Tibial nerve (tissue), 4 donors: ENCODE results near the gene SV2A.
A peak's percentile ranks its signal among the peaks of the same experiment; 100 is the strongest.

Experiments used
- EP300 ChIP-seq, 2 donors: sonication (generic); formaldehyde crosslinking; IDR thresholded peaks; one replicate each; pipeline ENCODE4 v1.6.1; 2017; ENCODE audit warnings: antibody characterized with exemption in 2 of 2, mild to moderate bottlenecking in 1 of 2
- POLR2A ChIP-seq, 2 donors: fragments of 450-650 bp; IDR thresholded peaks; one replicate each; pipeline ENCODE4 v1.6.1; 2017; ENCODE audit warnings: antibody characterized with exemption in 2 of 2, mild to moderate bottlenecking in 2 of 2, moderate library complexity in 2 of 2
- TF ChIP-seq, protein P1 (sequence below), 5 experiments: fragments of 200-600 bp in 3 of 5; fragments of 450-650 bp in 2 of 5; sonication (generic) in 3 of 5; IDR thresholded peaks; one replicate each; pipeline ENCODE4 v1.5.1; 2016 to 2019; ENCODE audit warnings: antibody characterized with exemption in 5 of 5, mild to moderate bottlenecking in 3 of 5, moderate library complexity in 2 of 5

- TF ChIP-seq, protein P1, sequence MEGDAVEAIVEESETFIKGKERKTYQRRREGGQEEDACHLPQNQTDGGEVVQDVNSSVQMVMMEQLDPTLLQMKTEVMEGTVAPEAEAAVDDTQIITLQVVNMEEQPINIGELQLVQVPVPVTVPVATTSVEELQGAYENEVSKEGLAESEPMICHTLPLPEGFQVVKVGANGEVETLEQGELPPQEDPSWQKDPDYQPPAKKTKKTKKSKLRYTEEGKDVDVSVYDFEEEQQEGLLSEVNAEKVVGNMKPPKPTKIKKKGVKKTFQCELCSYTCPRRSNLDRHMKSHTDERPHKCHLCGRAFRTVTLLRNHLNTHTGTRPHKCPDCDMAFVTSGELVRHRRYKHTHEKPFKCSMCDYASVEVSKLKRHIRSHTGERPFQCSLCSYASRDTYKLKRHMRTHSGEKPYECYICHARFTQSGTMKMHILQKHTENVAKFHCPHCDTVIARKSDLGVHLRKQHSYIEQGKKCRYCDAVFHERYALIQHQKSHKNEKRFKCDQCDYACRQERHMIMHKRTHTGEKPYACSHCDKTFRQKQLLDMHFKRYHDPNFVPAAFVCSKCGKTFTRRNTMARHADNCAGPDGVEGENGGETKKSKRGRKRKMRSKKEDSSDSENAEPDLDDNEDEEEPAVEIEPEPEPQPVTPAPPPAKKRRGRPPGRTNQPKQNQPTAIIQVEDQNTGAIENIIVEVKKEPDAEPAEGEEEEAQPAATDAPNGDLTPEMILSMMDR (IDR thresholded peaks at IDR 0.05): peak in 2 of 5 experiments; percentile 10 to 14
- TF ChIP-seq EP300 (IDR thresholded peaks at IDR 0.05) (no peak), POLR2A (IDR thresholded peaks at IDR 0.05) (no peak)
Observed at GRCh38 chr1:149942207-149942606, 24.6 kb upstream of the SV2A start.
